Transverse colon (tissue), 3 donors: ENCODE data around the gene SNX15.

Experiments used
- EP300 ChIP-seq: sonication (generic); formaldehyde crosslinking; IDR thresholded peaks from one replicate; pipeline ENCODE4 v1.6.1; 2017; ENCODE audit warnings: antibody characterized with exemption, low read depth
- POLR2A ChIP-seq: fragments of 450-650 bp; IDR thresholded peaks from one replicate; pipeline ENCODE4 v1.6.1; 2016; ENCODE audit warnings: antibody characterized with exemption, mild to moderate bottlenecking, moderate library complexity
- POLR2AphosphoS5 ChIP-seq, 3 donors: sonication (generic); formaldehyde crosslinking; IDR thresholded peaks; one replicate each; pipeline ENCODE4 v1.6.1; 2016; ENCODE audit warnings: antibody characterized with exemption in 3 of 3

- TF ChIP-seq POLR2AphosphoS5 (IDR thresholded peaks at IDR 0.05) (no peak), POLR2A (no peak), EP300 (no peak)
Observed at GRCh38 chr11:65071907-65072630, 44.8 kb downstream of the SNX15 start.
